Measurements from ENCODE around the gene PLPP1.

- TF ChIP-seq POLR2A (IDR thresholded peaks at IDR 0.05): no peak
- TF ChIP-seq CTCF (IDR thresholded peaks at IDR 0.05): no peak
Observed at GRCh38 chr5:55456216-55456895, 78.4 kb downstream of the PLPP1 start.
